K562 (cell line): ENCODE measurements around the gene ATP5F1D. TPM values are rescaled to one million over a fixed set of nuclear protein-coding genes. Genes with fewer than 3 reads are reported as not detected.

Experiments used
- ATAC-seq: fragments of 200-7000 bp; cut with Tn5 transposase; 3 replicates; pipeline ENCODE4 v1.9.1; 2020; ENCODE audit warnings: moderate library complexity
- BruUV-seq: library from RNA; stranded (reverse); fragments of 400-500 nt; replicated peaks from 2 replicates; lab custom pipeline; 2021; lab: Mats Ljungman, UMichigan
- CTCF ChIA-PET: fragments of 300-600 bp; formaldehyde crosslinking; extraction: SDS; loops from one replicate; lab custom pipeline; 2021; ENCODE audit warnings: low intra/inter-chr PET ratio; lab: Yijun Ruan, JAX
- POLR2A ChIA-PET: fragments of 300-600, 350-650 bp; sonication (Branson Sonifier 250); formaldehyde crosslinking; extraction: SDS; loops from one replicate; lab custom pipeline; 2021; ENCODE audit warnings: antibody characterized with exemption, inconsistent platforms; lab: Yijun Ruan, JAX
- DNase-seq, 4 experiments: peaks; one replicate each; pipeline versions ENCODE4 v3.0.0 to v3.0.0-alpha.2; 2011 to 2018; ENCODE audit warnings: low spot score in 3 of 4, mixed read lengths in 3 of 4; ENCODE audit errors: extremely low read depth in 1 of 4
- FAIRE-seq: peaks from 2 replicates; lab custom pipeline; 2011; peaks lifted over from hg19 to GRCh38; lab: Jason Lieb, UNC
- H2AFZ ChIP-seq: 2 replicates; pipeline ENCODE4 v1.6.0; 2011; ENCODE audit warnings: low read depth, low read length, control low read depth, inconsistent platforms
- H3K27ac ChIP-seq: fragments of 200-600 bp; 3 replicates; pipeline ENCODE4 v1.8.0; 2011; ENCODE audit warnings: low read depth, mild to moderate bottlenecking, control low read depth, inconsistent platforms, low read length, moderate library complexity, mixed read lengths; ENCODE audit errors: extremely low read depth
- H3K27me3 ChIP-seq, 2 experiments: fragments of 300-600 bp in 1 of 2; 2 replicates in 1 of 2; 3 replicates in 1 of 2; pipeline versions ENCODE4 v1.6.0 to v1.8.0; 2011; ENCODE audit warnings: inconsistent platforms in 2 of 2, low read length in 2 of 2, mild to moderate bottlenecking in 1 of 2, mixed read lengths in 1 of 2, moderate library complexity in 1 of 2; ENCODE audit not compliant: control insufficient read depth in 2 of 2, insufficient read depth in 2 of 2
- H3K36me3 ChIP-seq: fragments of 300-600 bp; 3 replicates; pipeline ENCODE4 v1.8.0; 2011; ENCODE audit warnings: mild to moderate bottlenecking, low read length, inconsistent platforms; ENCODE audit not compliant: control insufficient read depth, insufficient read depth
- H3K4me1 ChIP-seq, 2 experiments: fragments of 200-600 bp in 1 of 2; replicated peaks in 1 of 2; 2 replicates in 1 of 2; 3 replicates in 1 of 2; pipeline versions ENCODE4 v1.5.1 to v1.8.0; 2011; ENCODE audit warnings: inconsistent platforms in 2 of 2, low read length in 2 of 2, mild to moderate bottlenecking in 1 of 2, mixed read lengths in 1 of 2, moderate library complexity in 1 of 2; ENCODE audit not compliant: control insufficient read depth in 2 of 2, insufficient read depth in 2 of 2
- H3K4me2 ChIP-seq: 2 replicates; pipeline ENCODE4 v1.6.1; 2011; ENCODE audit warnings: low read length, control low read depth, inconsistent platforms, mixed read lengths; ENCODE audit not compliant: insufficient read depth
- H3K4me3 ChIP-seq: fragments of 200-600 bp; sonication (generic), shearing (Covaris generic); 2 replicates; pipeline ENCODE4 v1.5.1; 2016; ENCODE audit warnings: control low read depth, inconsistent platforms
- H3K79me2 ChIP-seq: fragments of 200-600 bp; 3 replicates; pipeline ENCODE4 v1.8.0; 2011; ENCODE audit warnings: low read length, inconsistent platforms; ENCODE audit not compliant: control insufficient read depth, insufficient read depth
- H3K9ac ChIP-seq, 2 experiments: 2 replicates each; pipeline versions ENCODE4 v1.6.0 to v1.6.1; 2011; ENCODE audit warnings: low read depth in 2 of 2, low read length in 2 of 2, control low read depth in 1 of 2, inconsistent platforms in 1 of 2, mild to moderate bottlenecking in 1 of 2, mixed read lengths in 1 of 2; ENCODE audit not compliant: insufficient read depth in 1 of 2
- H3K9me1 ChIP-seq: one replicate; pipeline ENCODE4 v1.6.0; 2011; ENCODE audit warnings: inconsistent platforms, mild to moderate bottlenecking, low read length, moderate library complexity; ENCODE audit not compliant: control insufficient read depth, insufficient read depth
- H3K9me3 ChIP-seq: replicated peaks from 2 replicates; pipeline ENCODE4 v1.5.1; 2011; ENCODE audit warnings: low read depth, low read length, inconsistent platforms; ENCODE audit not compliant: control insufficient read depth, insufficient read depth
- H4K20me1 ChIP-seq: replicated peaks from 2 replicates; pipeline ENCODE4 v1.6.1; 2011; ENCODE audit warnings: low read length, inconsistent platforms, mixed read lengths; ENCODE audit not compliant: control insufficient read depth, insufficient read depth
- CBX3 ChIP-seq, 2 experiments: IDR thresholded peaks; 1 replicate in 1 of 2; 2 replicates in 1 of 2; pipeline ENCODE4 v1.6.1; 2012; ENCODE audit warnings: inconsistent platforms in 2 of 2, low read length in 2 of 2, borderline replicate concordance in 1 of 2, control low read depth in 1 of 2
- CHD7 ChIP-seq: fragments of 200-600 bp; sonication (generic); IDR thresholded peaks from one replicate; pipeline ENCODE4 v1.6.1; 2012; ENCODE audit warnings: mild to moderate bottlenecking, low read depth, low read length, inconsistent platforms
- CREBBP ChIP-seq: IDR thresholded peaks from one replicate; pipeline ENCODE4 v1.6.1; 2012; ENCODE audit warnings: low read depth, mild to moderate bottlenecking, control low read depth, inconsistent platforms, low read length
- MITF ChIP-seq: IDR thresholded peaks from 2 replicates; pipeline ENCODE4 v1.6.1; 2014; ENCODE audit warnings: antibody characterized with exemption
- RFX1 ChIP-seq: fragments of 450-650 bp; IDR thresholded peaks from 2 replicates; pipeline ENCODE4 v1.6.1; 2016; ENCODE audit warnings: mild to moderate bottlenecking, moderate library complexity
- TAF1 ChIP-seq: IDR thresholded peaks from 2 replicates; pipeline ENCODE4 v1.6.1; 2011; ENCODE audit warnings: mild to moderate bottlenecking, low read length, moderate library complexity; ENCODE audit not compliant: insufficient read depth, control insufficient read depth, severe bottlenecking; ENCODE audit errors: extremely low read depth
- TCF15 ChIP-seq: fragments of 250-450 bp; sonication (Bioruptor Pico); IDR thresholded peaks from 2 replicates; pipeline ENCODE4 v1.8.0; 2022; ENCODE audit warnings: moderate library complexity, mild to moderate bottlenecking, inconsistent platforms
- WGBS: fragments of 100-300 bp; shearing (Covaris generic); methylation state at CpG from one replicate; pipeline ENCODE4 v1.1.6; 2016; ENCODE audit warnings: low coverage, mixed read lengths; ENCODE audit not compliant: insufficient coverage; ENCODE audit errors: missing lambda C conversion rate; 5-methylcytosine and 5-hydroxymethylcytosine counted together
- in situ Hi-C: fragments of 300-500 bp; cut with MboI; formaldehyde crosslinking; loops from 4 replicates; pipeline ENCODE4 v1.15.0; 2018; ENCODE audit warnings: inconsistent platforms, mixed read lengths
- intact Hi-C: fragments of 100-400 bp; cut with micrococcal nuclease; formaldehyde crosslinking; loops from 2 replicates; pipeline ENCODE4 v1.14.2; 2022
- polyA plus RNA-seq, 8 experiments: library from polyadenylated mRNA; depleted of rRNA in 4 of 8; stranded (reverse) in 5 of 8; unstranded in 3 of 8; fragments of >200 nt; fragmentation: Nextera tagmentation in 2 of 8; fragmentation: Illumina TruSeq in 1 of 8; extraction: Ambion mirVana in 2 of 8; extraction: Trizol in 1 of 8; gene quantifications; 2 replicates each; pipeline versions ENCODE4 v1.2.1 to v1.2.3, GENCODE V29; 2011 to 2014; ENCODE audit warnings: inconsistent platforms in 1 of 8, missing spikeins in 1 of 8
- total RNA-seq, 7 experiments: library from RNA; depleted of rRNA in 6 of 7; stranded (reverse); fragments of >200 nt in 6 of 7; fragmentation: Illumina TruSeq in 2 of 7; extraction: Trizol in 2 of 7; gene quantifications; 2 replicates each; pipeline versions ENCODE4 v1.2.1 to v1.2.3, GENCODE V29; 2011 to 2021; ENCODE audit warnings: low replicate concordance in 1 of 7

The ATP5F1D gene
- total and polyA plus RNA-seq, 9 of the 15 experiments (the other 6 are each of a cell fraction or from before 2014, with no cell fraction given) = 3.9 to 409 (median 36.8) TPM

GRCh38 chr19:1269478-1270212 lies 28.1 kb downstream of the ATP5F1D start:
- CTCF ChIA-PET = no interaction called here
- peak overlapping the region; percentile 68 for H3K4me3 ChIP-seq
- H3K9me3 ChIP-seq = no peaks in the 10 kb centered on the region
- in situ Hi-C loops = no loop called here
- intact Hi-C loops = loop anchor here (1.0 to 10.0 kb wide), 3 partner anchors 21 to 224 kb away; partner anchors contain the start of gene MIDN
- H3K27me3 ChIP-seq = no peaks in the 10 kb centered on the region
- peak overlapping the region; percentile 90 to 99 for H3K9ac ChIP-seq
- peaks cover 49% of the 10 kb centered on the region for H3K36me3 ChIP-seq
- DNase-seq (peak; percentile 74 to 90 (median 82)), FAIRE-seq (peak; percentile 57), ATAC-seq (peak; percentile 1; the same call in 1 of the 3 replicates)
- peak overlapping the region; percentile 92 for H3K27ac ChIP-seq
- H3K79me2 ChIP-seq = peaks cover 58% of the 10 kb centered on the region
- no peaks in the 10 kb centered on the region for H3K9me1 ChIP-seq
- H3K4me1 ChIP-seq = peaks cover 77 to 98% of the 10 kb centered on the region in 2 experiments
- peak overlapping the region; percentile 93 for H3K4me2 ChIP-seq
- POLR2A ChIA-PET = interaction anchor here (0.6 to 3.0 kb wide), 63 partner anchors 8 to 588 kb away, joined by 3 to 90 read pairs (median 4); partner anchors contain the start of genes ATP5F1D, GPX4, MED16 and RNU6-9
- no peak overlapping the region for H2AFZ ChIP-seq
- 2% methylated on average over 38 of the region's 64 CpGs for WGBS
- TSS peak; percentile 63 for BruUV-seq
- H4K20me1 ChIP-seq = peaks cover 26% of the 10 kb centered on the region
- TF ChIP-seq TAF1 (no peak), TCF15 (no peak), RFX1 (no peak), CREBBP (no peak), MITF (no peak), CHD7 (no peak), CBX3 (IDR thresholded peaks at IDR 0.05; ENCODE audit: borderline replicate concordance in 1 of 2, low read length in 2 of 2) (no peak)
